HG03469 (cell line): ENCODE data around the gene RPN2.

ENCODE experiments used
- ATAC-seq: cut with Tn5 transposase; IDR thresholded peaks from one replicate; pipeline ENCODE4 v1.9.1; 2021; ENCODE audit warnings: mild to moderate bottlenecking, moderate library complexity, moderate number of reproducible peaks; ENCODE audit not compliant: unreplicated experiment

The RPN2 gene

DNA sequence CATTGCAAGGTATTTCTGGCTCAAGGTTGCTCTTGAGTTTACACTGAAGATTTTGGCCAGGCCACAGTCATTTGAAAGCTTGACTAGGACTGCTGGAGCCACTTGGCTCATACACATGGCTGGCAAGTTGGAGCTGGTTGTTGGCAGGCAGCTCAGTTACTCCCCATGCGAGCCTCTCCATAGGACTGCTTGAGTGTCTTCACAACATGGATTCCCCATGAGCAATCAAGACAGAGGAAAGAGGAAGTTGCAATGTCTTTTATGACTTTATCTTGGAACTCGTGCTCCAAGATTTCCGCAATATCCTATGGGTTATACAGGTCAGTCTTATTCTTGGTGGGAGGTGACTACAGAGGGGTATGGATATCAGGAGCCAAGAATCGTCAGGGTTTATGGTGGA, 109.0 kb downstream of the RPN2 start:
- ATAC-seq = no peak

- ATAC-seq = no peak
Measured at GRCh38 chr20:37290158-37290810, 111.2 kb downstream of the RPN2 start.
